Suprapubic skin (tissue), 4 donors: Measurements from ENCODE around the gene SP5.

Experiments
- CTCF ChIP-seq, 2 donors: fragments of 200-600 bp in 1 of 2; fragments of 450-650 bp in 1 of 2; sonication (generic) in 1 of 2; IDR thresholded peaks; one replicate each; pipeline ENCODE4 v1.5.1; 2016 to 2019; ENCODE audit warnings: antibody characterized with exemption in 2 of 2, mild to moderate bottlenecking in 1 of 2, moderate library complexity in 1 of 2
- POLR2A ChIP-seq, 2 donors: fragments of 450-650 bp; IDR thresholded peaks; one replicate each; pipeline ENCODE4 v1.6.1; 2017; ENCODE audit warnings: antibody characterized with exemption in 2 of 2, mild to moderate bottlenecking in 2 of 2, moderate library complexity in 2 of 2
- POLR2AphosphoS5 ChIP-seq, 3 donors: sonication (generic); formaldehyde crosslinking; IDR thresholded peaks; one replicate each; pipeline ENCODE4 v1.6.1; 2017; ENCODE audit warnings: antibody characterized with exemption in 3 of 3

DNA sequence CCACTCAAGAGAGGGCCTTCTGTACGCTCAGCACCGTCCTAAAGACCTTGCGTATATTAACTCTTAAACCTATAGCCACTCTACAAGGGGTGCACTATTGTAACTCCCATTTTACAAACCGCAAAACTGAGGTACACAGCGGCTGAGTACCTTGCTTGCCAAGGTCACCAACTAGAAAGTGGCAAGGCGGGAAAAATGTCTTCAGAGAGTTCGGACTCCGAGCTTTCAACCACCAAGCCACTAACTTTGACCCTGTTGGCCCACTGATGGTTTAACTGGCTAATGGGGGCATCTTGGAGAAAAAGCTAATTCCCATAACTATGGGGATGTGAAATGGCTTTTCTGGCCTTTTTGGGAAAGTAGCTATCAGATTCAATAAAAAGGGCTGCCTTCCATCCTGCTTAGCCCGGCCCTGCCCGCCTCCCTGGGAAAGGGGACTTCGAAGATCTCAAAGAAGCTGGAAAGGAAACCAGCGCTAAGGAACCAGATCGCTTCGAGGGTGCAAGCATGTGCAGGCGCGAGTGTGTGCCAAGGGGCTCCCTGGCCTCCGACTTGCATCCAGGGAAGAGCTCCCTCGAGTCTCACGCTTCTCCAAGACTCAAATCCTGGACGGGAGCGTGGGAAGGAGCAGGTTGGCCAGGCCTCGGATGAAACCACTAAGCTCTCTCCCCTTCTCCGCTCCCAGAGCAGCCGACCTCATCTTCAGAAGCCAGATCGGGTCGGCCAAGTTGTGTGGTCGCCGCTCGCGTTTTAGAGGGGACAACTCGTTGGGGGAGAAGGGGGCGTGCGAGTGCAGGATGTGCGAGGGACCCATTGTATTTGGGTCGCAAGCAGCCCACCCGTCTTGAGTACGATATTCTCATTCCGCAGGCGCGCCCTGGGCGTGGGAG is 2.2 kb upstream of the SP5 start:
- TF ChIP-seq CTCF (IDR thresholded peaks at IDR 0.05) (no peak), POLR2AphosphoS5 (IDR thresholded peaks at IDR 0.05) (no peak), POLR2A (IDR thresholded peaks at IDR 0.05) (no peak)
